ENCODE data around the gene DNAH6. TPM values are rescaled to one million over a fixed set of nuclear protein-coding genes. Genes with fewer than 3 reads are reported as not detected.

DNAH6 gene
- total RNA-seq, 4 donors from 2014 or later, result 0.16 to 1.2 (median 0.47) TPM

- TF ChIP-seq CTCF (IDR thresholded peaks at IDR 0.05) (no peak), POLR2A (IDR thresholded peaks at IDR 0.05) (no peak), POLR2AphosphoS5 (IDR thresholded peaks at IDR 0.05) (no peak), EP300 (IDR thresholded peaks at IDR 0.05) (no peak)
- Histone ChIP-seq H3K27me3 (no peaks in the 10 kb centered on the region), H3K4me1 (no peaks in the 10 kb centered on the region), H3K9me3 (no peaks in the 10 kb centered on the region), H3K27ac (no peak overlapping the region), H3K4me3 (no peak overlapping the region), H3K36me3 (no peaks in the 10 kb centered on the region)
- WGBS, result 100% methylated on average over 1 of the region's 1 CpG
- no peak for DNase-seq (ENCODE audit: low spot score in 2 of 2)
These were observed 209.4 kb downstream of the DNAH6 start for GRCh38 chr2:84725717-84726116.

- Histone ChIP-seq H3K9me3 (no peaks in the 10 kb centered on the region), H3K36me3 (no peaks in the 10 kb centered on the region), H3K4me1 (no peaks in the 10 kb centered on the region), H3K4me3 (no peak overlapping the region), H3K27ac (no peak overlapping the region), H3K27me3 (no peaks in the 10 kb centered on the region)
- DNase-seq (ENCODE audit: low spot score in 2 of 2), result no peak
- 92% methylated on average over 1 of the region's 1 CpG for WGBS
- TF ChIP-seq CTCF (IDR thresholded peaks at IDR 0.05), result no peak
- no peak for TF ChIP-seq POLR2AphosphoS5 (IDR thresholded peaks at IDR 0.05)
- TF ChIP-seq EP300 (IDR thresholded peaks at IDR 0.05), result no peak
- no peak for TF ChIP-seq POLR2A (IDR thresholded peaks at IDR 0.05)
These were observed 211.0 kb downstream of the DNAH6 start for GRCh38 chr2:84727315-84727714.

GRCh38 chr2:84729224-84729623 is 212.9 kb downstream of the DNAH6 start:
- no peak overlapping the region for H3K4me3 ChIP-seq
- H3K36me3 ChIP-seq, result no peaks in the 10 kb centered on the region
- H3K4me1 ChIP-seq, result no peaks in the 10 kb centered on the region
- DNase-seq (ENCODE audit: low spot score in 2 of 2), result no peak
- H3K9me3 ChIP-seq, result no peaks in the 10 kb centered on the region
- H3K27me3 ChIP-seq, result no peaks in the 10 kb centered on the region
- TF ChIP-seq POLR2A (IDR thresholded peaks at IDR 0.05) (no peak), POLR2AphosphoS5 (IDR thresholded peaks at IDR 0.05) (no peak), CTCF (IDR thresholded peaks at IDR 0.05) (no peak), EP300 (IDR thresholded peaks at IDR 0.05) (no peak)
- 78% methylated on average over 2 of the region's 2 CpGs for WGBS
- H3K27ac ChIP-seq, result no peak overlapping the region

- no peak overlapping the region for H3K27ac ChIP-seq
- H3K36me3 ChIP-seq, result no peaks in the 10 kb centered on the region
- DNase-seq (ENCODE audit: low spot score in 2 of 2), result no peak
- TF ChIP-seq POLR2AphosphoS5 (IDR thresholded peaks at IDR 0.05), result no peak
- no peak for TF ChIP-seq CTCF (IDR thresholded peaks at IDR 0.05)
- TF ChIP-seq POLR2A (IDR thresholded peaks at IDR 0.05), result no peak
- TF ChIP-seq EP300 (IDR thresholded peaks at IDR 0.05), result no peak
- no peaks in the 10 kb centered on the region for H3K9me3 ChIP-seq
- no peaks in the 10 kb centered on the region for H3K27me3 ChIP-seq
- H3K4me1 ChIP-seq, result no peaks in the 10 kb centered on the region
- no peak overlapping the region for H3K4me3 ChIP-seq
- WGBS, result 87% methylated on average over 3 of the region's 3 CpGs
These were observed 214.9 kb downstream of the DNAH6 start for GRCh38 chr2:84731185-84731584.

- TF ChIP-seq CTCF (IDR thresholded peaks at IDR 0.05) (no peak), POLR2AphosphoS5 (IDR thresholded peaks at IDR 0.05) (no peak), POLR2A (IDR thresholded peaks at IDR 0.05) (no peak), EP300 (IDR thresholded peaks at IDR 0.05) (no peak)
These were observed 216.8 kb downstream of the DNAH6 start for GRCh38 chr2:84732897-84733778.

More at GRCh38 chr2:84732897-84733778, 216.8 kb downstream of the DNAH6 start:
- Histone ChIP-seq H3K27me3 (no peaks in the 10 kb centered on the region), H3K4me1 (no peaks in the 10 kb centered on the region), H3K9me3 (no peaks in the 10 kb centered on the region), H3K4me3 (no peak overlapping the region), H3K27ac (no peak overlapping the region), H3K36me3 (no peaks in the 10 kb centered on the region)
- DNase-seq (ENCODE audit: low spot score in 2 of 2), result no peak
- 60% methylated on average over 6 of the region's 6 CpGs for WGBS
